GM13977 (cell line): ENCODE results near the gene LRRC26.

ENCODE experiments used
- DNase-seq: peaks from one replicate; pipeline ENCODE4 v3.0.0; 2012; ENCODE audit warnings: low spot score
- in situ Hi-C: fragments of 300-500 bp; cut with MboI; formaldehyde crosslinking; loops from one replicate; pipeline ENCODE4 v1.12.0; 2022; ENCODE audit warnings: low sequenced_read_pairs, low pct_unique_long_range_greater_than_20kb, mixed read lengths, inconsistent platforms; ENCODE audit not compliant: unreplicated experiment
- TF ChIP-seq, protein P1 (sequence below): IDR thresholded peaks from 2 replicates; pipeline ENCODE4 v1.5.1; 2012; ENCODE audit warnings: mild to moderate bottlenecking, control low read depth; ENCODE audit not compliant: insufficient read depth; ENCODE audit errors: extremely low read depth, missing control alignments

Gene LRRC26

DNA sequence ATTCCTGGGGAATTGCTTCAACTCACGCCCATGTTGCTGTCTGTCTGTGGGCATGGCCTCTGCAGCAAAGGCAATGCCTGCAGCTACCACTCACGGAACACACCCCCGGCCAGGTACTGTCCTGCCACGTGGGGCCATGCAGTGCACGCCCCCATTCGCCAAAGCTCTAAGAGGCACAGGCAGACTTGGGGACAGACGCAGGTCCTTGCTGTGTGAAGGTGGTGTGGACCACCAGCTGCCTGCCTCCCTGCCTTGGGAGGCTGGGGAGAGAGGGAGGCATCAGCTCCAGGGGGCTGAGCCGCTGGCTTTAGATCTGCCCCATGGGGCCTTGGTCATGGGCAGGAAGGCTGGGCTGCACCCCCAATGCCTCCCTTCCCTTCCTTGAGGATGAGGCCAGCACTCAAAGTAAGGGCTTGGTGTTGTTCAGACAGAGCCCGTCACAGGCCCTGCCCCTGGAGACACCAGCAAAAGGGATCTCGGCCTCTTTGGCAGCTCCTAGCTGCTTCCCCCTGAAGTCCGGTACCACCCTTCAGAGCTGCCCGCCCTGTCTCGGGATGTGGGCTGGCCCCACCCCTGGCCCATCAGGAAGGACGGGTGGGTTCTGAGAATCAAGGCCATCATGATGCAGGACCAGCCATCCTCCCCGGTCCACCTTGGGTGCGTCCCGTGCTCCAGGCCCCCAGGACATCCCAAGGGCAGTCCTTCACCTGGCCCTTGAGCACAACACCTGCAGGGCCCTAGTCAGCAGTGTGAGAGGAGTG is 28.6 kb downstream of the LRRC26 start:
- TF ChIP-seq, protein P1, sequence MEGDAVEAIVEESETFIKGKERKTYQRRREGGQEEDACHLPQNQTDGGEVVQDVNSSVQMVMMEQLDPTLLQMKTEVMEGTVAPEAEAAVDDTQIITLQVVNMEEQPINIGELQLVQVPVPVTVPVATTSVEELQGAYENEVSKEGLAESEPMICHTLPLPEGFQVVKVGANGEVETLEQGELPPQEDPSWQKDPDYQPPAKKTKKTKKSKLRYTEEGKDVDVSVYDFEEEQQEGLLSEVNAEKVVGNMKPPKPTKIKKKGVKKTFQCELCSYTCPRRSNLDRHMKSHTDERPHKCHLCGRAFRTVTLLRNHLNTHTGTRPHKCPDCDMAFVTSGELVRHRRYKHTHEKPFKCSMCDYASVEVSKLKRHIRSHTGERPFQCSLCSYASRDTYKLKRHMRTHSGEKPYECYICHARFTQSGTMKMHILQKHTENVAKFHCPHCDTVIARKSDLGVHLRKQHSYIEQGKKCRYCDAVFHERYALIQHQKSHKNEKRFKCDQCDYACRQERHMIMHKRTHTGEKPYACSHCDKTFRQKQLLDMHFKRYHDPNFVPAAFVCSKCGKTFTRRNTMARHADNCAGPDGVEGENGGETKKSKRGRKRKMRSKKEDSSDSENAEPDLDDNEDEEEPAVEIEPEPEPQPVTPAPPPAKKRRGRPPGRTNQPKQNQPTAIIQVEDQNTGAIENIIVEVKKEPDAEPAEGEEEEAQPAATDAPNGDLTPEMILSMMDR, result no peak
- in situ Hi-C loops, result no loop called here
- no peak for DNase-seq

DNA sequence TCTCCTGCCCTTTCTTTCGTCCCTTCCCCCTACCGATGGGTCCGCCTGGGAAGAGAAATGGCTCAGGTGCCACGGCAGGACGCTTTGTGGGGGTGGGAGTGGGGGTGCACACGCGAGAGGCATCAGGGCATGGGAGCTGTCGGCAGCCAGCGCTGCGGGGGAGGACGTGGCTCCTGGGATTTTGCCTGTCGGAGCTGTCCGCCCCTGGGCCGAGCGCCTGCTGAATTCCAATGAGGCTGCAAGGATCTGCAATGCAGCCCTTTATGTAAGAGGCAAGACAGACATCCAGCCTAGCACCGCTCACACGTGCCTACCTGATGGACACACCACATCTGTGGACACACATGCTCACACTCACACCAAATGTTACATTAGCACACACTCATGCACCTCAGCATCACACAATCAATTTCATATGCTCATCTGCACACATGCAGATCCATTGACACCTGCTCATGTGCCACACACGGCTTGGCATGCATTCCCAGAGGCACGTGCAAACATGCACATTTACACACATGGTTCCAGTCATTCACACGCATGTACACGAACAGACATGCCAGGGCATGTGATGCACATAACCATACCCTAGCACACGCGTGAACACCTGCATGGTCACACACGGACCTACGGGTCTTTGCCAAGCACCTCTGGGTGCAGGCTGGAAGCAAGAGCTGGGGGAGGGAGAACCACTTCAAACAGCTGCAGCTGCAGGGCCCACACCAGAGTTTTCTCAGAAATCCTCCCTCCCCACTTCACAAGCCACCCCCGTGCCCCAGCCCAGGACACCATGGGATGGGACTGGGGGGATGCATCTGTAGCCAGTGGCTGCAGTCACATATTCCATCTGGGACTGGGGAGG is 29.5 kb downstream of the LRRC26 start:
- TF ChIP-seq, protein P1, result no peak
- in situ Hi-C loops, result no loop called here
- no peak for DNase-seq

DNA sequence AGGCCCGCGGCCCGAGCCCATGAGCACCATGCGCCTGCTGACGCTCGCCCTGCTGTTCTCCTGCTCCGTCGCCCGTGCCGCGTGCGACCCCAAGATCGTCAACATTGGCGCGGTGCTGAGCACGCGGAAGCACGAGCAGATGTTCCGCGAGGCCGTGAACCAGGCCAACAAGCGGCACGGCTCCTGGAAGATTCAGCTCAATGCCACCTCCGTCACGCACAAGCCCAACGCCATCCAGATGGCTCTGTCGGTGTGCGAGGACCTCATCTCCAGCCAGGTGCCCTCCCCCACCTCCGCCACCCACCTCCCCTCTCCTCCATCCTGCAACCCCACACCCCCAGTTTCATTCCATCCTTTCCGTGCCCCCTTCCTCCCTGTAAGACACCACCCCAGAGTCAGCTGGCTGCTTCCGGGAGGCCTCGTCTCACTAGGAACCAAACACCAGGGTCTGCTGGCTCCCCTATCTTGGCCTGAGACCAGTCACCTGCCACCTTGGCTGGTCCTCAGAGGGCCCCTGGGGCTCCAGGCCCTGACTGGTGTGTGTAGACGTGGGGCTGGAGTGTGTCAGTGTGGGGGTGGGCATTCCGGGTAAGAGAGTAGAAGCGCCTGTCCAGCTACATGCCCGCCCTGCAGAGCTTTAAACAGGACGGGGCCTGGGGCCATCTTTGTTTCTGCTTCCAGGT is 30.2 kb downstream of the LRRC26 start:
- TF ChIP-seq, protein P1, result no peak
- in situ Hi-C loops, result no loop called here
- DNase-seq, result no peak

DNA sequence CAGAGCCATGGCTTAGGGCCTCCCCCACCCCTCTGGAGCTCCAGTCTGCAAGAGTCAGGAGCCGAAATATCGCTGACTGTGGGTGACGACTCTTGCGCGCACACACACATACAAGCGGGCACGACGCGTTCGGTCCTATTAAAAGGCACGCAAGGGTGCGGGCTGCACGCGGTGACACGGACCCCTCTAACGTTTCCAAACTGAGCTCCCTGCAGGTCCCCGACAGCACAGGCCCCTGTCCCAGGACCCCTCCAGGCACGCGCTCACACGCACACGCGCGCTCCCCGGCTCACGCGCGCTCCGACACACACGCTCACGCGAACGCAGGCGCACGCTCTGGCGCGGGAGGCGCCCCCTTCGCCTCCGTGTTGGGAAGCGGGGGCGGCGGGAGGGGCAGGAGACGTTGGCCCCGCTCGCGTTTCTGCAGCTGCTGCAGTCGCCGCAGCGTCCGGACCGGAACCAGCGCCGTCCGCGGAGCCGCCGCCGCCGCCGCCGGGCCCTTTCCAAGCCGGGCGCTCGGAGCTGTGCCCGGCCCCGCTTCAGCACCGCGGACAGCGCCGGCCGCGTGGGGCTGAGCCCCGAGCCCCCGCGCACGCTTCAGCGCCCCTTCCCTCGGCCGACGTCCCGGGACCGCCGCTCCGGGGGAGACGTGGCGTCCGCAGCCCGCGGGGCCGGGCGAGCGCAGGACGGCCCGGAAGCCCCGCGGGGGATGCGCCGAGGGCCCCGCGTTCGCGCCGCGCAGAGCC is 31.0 kb downstream of the LRRC26 start, which contains the start of gene GRIN1:
Gene GRIN1, plus strand, starts transcription at position 433 of the 746 bp plus-strand sequence. CDS start 333 bp downstream, outside the sequence.
- DNase-seq, result peak; percentile 66
- TF ChIP-seq, protein P1, result no peak
- in situ Hi-C loops, result no loop called here

DNA sequence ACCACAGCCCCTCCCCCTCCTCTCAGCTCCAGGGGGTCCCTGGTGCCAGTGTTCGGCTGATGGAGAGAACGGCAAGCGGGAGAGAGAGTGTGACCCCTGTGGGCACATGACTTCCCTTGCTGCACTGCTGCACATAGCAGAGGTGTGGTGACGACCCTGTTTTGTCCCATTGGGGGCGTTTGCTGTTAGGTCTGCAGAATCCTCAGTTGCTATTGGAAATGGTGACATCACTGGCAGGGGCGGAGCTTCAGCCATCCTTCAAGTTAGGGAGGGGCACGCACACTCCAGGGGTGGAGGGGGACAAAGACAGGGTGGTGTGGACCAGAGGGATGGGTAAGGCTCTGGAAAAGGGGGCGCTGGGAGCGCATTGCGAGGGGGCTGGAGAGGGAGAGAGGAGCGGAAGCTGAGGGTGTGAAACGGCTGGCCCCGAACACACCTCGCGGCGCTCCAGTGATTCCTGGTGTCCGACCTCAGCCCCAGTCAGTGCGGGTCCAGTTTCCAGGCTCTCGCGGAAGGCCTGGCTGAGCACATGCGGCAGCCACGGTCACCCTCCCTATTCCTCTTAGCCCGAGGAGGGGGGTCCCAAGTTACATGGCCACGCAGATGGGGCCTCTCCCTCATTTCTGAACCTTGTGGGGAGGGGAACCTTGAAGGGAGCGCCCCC is 31.7 kb downstream of the LRRC26 start:
- TF ChIP-seq, protein P1, result no peak
- in situ Hi-C loops, result no loop called here
- DNase-seq, result peak; percentile 66
